NB4 (cell line): ENCODE data around the gene NUDT8.

Experiments used
- CTCF ChIP-seq: IDR thresholded peaks from one replicate; pipeline ENCODE4 v1.5.1; 2012; ENCODE audit warnings: low read depth, low read length
- MAX ChIP-seq: IDR thresholded peaks from 2 replicates; pipeline ENCODE4 v1.6.1; 2011; ENCODE audit warnings: low read depth, low read length
- POLR2A ChIP-seq: IDR thresholded peaks from 2 replicates; pipeline ENCODE4 v1.6.1; 2011; ENCODE audit warnings: mild to moderate bottlenecking; ENCODE audit not compliant: insufficient read length; ENCODE audit errors: extremely low read depth

GRCh38 chr11:67647471-67647870 lies 17.7 kb upstream of the NUDT8 start:
- no peak for TF ChIP-seq POLR2A
- TF ChIP-seq CTCF, result no peak
- no peak for TF ChIP-seq MAX
